HEK293 (cell line): ENCODE results near the gene SLC25A1.

Source experiments
- CTCF ChIA-PET: fragments of 350-600 bp; formaldehyde crosslinking; extraction: SDS; loops from one replicate; lab custom pipeline; 2021; ENCODE audit warnings: antibody characterized with exemption; lab: Yijun Ruan, JAX
- POLR2A ChIA-PET: fragments of 300-600 bp; formaldehyde crosslinking; extraction: SDS; loops from one replicate; lab custom pipeline; 2020; ENCODE audit warnings: antibody characterized with exemption, inconsistent platforms; lab: Yijun Ruan, JAX
- H3K27ac ChIP-seq: fragments of 200-500 bp; sonication (Bioruptor generic); 2 replicates; pipeline ENCODE4 v1.5.1; 2014; ENCODE audit warnings: low read depth, low read length, control low read depth, inconsistent platforms; ENCODE audit errors: extremely low read depth
- H3K36me3 ChIP-seq, 2 experiments: fragments of 200-500 bp in 1 of 2; sonication (Bioruptor generic) in 1 of 2; 1 replicate in 1 of 2; 2 replicates in 1 of 2; pipeline ENCODE4 v1.5.1; 2014 to 2017; ENCODE audit warnings: inconsistent platforms in 2 of 2, low read length in 2 of 2; ENCODE audit not compliant: control insufficient read depth in 2 of 2, insufficient read depth in 1 of 2
- H3K4me1 ChIP-seq: fragments of 200-500 bp; sonication (Bioruptor generic); 2 replicates; pipeline ENCODE4 v1.5.1; 2014; ENCODE audit warnings: mild to moderate bottlenecking, low read length, inconsistent platforms; ENCODE audit not compliant: control insufficient read depth, insufficient read depth
- H3K4me3 ChIP-seq: 2 replicates; pipeline ENCODE4 v1.5.1; 2011; ENCODE audit warnings: low read depth, mild to moderate bottlenecking, control low read depth, low read length, moderate library complexity
- H3K9me3 ChIP-seq: fragments of 200-500 bp; sonication (Bioruptor generic); 2 replicates; pipeline ENCODE4 v1.5.1; 2014; ENCODE audit warnings: low read depth, low read length, inconsistent platforms; ENCODE audit not compliant: control insufficient read depth, insufficient read depth
- AEBP2 ChIP-seq: fragments of 450-650 bp; formaldehyde crosslinking; IDR thresholded peaks from 2 replicates; pipeline ENCODE4 v1.5.1; 2016; ENCODE audit warnings: missing biosample characterization, missing genetic modification characterization, borderline replicate concordance
- CTCF ChIP-seq: fragments of 450-650 bp; formaldehyde crosslinking; IDR thresholded peaks from 2 replicates; pipeline ENCODE4 v1.5.1; 2016; ENCODE audit warnings: missing biosample characterization, missing genetic modification characterization
- EGR2 ChIP-seq: fragments of 450-650 bp; formaldehyde crosslinking; IDR thresholded peaks from 2 replicates; pipeline ENCODE4 v1.5.1; 2016; ENCODE audit warnings: low read depth, missing biosample characterization, missing genetic modification characterization
- IKZF3 ChIP-seq: fragments of 450-650 bp; IDR thresholded peaks from 2 replicates; pipeline ENCODE4 v1.5.0; 2018; ENCODE audit warnings: missing biosample characterization, mild to moderate bottlenecking, missing genetic modification characterization, moderate library complexity
- KLF1 ChIP-seq: fragments of 450-650 bp; formaldehyde crosslinking; IDR thresholded peaks from 2 replicates; pipeline ENCODE4 v1.5.1; 2016; ENCODE audit warnings: missing biosample characterization, missing genetic modification characterization
- PBX3 ChIP-seq: sonication (generic); formaldehyde crosslinking; IDR thresholded peaks from 2 replicates; pipeline ENCODE4 v1.8.1; 2022; ENCODE audit warnings: mild to moderate bottlenecking, moderate library complexity, missing genetic modification reagents
- RBAK ChIP-seq: fragments of 450-650 bp; formaldehyde crosslinking; IDR thresholded peaks from 2 replicates; pipeline ENCODE4 v1.5.1; 2016; ENCODE audit warnings: missing biosample characterization, missing genetic modification characterization
- ZNF114 ChIP-seq: fragments of 450-650 bp; formaldehyde crosslinking; IDR thresholded peaks from 2 replicates; pipeline ENCODE4 v1.5.0; 2017; ENCODE audit warnings: missing biosample characterization, missing genetic modification characterization
- ZNF184 ChIP-seq: fragments of 450-650 bp; IDR thresholded peaks from 2 replicates; pipeline ENCODE4 v1.5.1; 2018; ENCODE audit warnings: missing biosample characterization, mild to moderate bottlenecking, missing genetic modification characterization
- ZNF398 ChIP-seq: fragments of 450-650 bp; formaldehyde crosslinking; IDR thresholded peaks from 2 replicates; pipeline ENCODE4 v1.5.1; 2017; ENCODE audit warnings: missing biosample characterization, missing genetic modification characterization
- ZNF510 ChIP-seq: fragments of 450-650 bp; formaldehyde crosslinking; IDR thresholded peaks from 2 replicates; pipeline ENCODE4 v1.5.1; 2018; ENCODE audit warnings: mild to moderate bottlenecking, missing genetic modification characterization, missing biosample characterization; ENCODE audit not compliant: insufficient replicate concordance
- ZNF560 ChIP-seq: fragments of 450-650 bp; formaldehyde crosslinking; IDR thresholded peaks from 2 replicates; pipeline ENCODE4 v1.5.1; 2017; ENCODE audit warnings: missing biosample characterization, missing genetic modification characterization, borderline replicate concordance
- ZNF624 ChIP-seq: fragments of 450-650 bp; formaldehyde crosslinking; IDR thresholded peaks from 2 replicates; pipeline ENCODE4 v1.5.1; 2017; ENCODE audit warnings: missing biosample characterization, missing genetic modification characterization
- ZNF664 ChIP-seq: fragments of 450-650 bp; formaldehyde crosslinking; IDR thresholded peaks from 2 replicates; pipeline ENCODE4 v1.5.1; 2016; ENCODE audit warnings: missing biosample characterization, missing genetic modification characterization
- ZNF677 ChIP-seq: fragments of 450-650 bp; IDR thresholded peaks from 2 replicates; pipeline ENCODE4 v1.5.0; 2018; ENCODE audit warnings: missing biosample characterization, mild to moderate bottlenecking, missing genetic modification characterization, moderate library complexity
- ZNF777 ChIP-seq: fragments of 450-650 bp; formaldehyde crosslinking; IDR thresholded peaks from 2 replicates; pipeline ENCODE4 v1.5.1; 2017; ENCODE audit warnings: missing biosample characterization, missing genetic modification characterization, borderline replicate concordance
- ZNF792 ChIP-seq: fragments of 450-650 bp; formaldehyde crosslinking; IDR thresholded peaks from 2 replicates; pipeline ENCODE4 v1.5.1; 2016; ENCODE audit warnings: missing biosample characterization, missing genetic modification characterization
- ZNF837 ChIP-seq: fragments of 450-650 bp; formaldehyde crosslinking; IDR thresholded peaks from 2 replicates; pipeline ENCODE4 v1.5.1; 2016; ENCODE audit warnings: missing biosample characterization, missing genetic modification characterization
- TF ChIP-seq, protein P1 (sequence below): fragments of 450-650 bp; formaldehyde crosslinking; IDR thresholded peaks from 2 replicates; pipeline ENCODE4 v1.5.1; 2016; ENCODE audit warnings: missing biosample characterization, missing genetic modification characterization
- TF ChIP-seq, protein P2 (sequence below): fragments of 450-650 bp; formaldehyde crosslinking; IDR thresholded peaks from 2 replicates; pipeline ENCODE4; 2016; ENCODE audit warnings: missing biosample characterization, missing genetic modification characterization

SLC25A1 gene

GRCh38 chr22:19169947-19170318, 8.6 kb downstream of the SLC25A1 start:
- H3K9me3 ChIP-seq = no peaks in the 10 kb centered on the region
- no peak for TF ChIP-seq ZNF777 (tag by site-specific recombination)
- TF ChIP-seq ZNF184 (tag by site-specific recombination) = no peak
- no peak for TF ChIP-seq ZNF114 (tag by site-specific recombination)
- no peak for TF ChIP-seq ZNF510
- no peak for TF ChIP-seq ZNF664
- TF ChIP-seq IKZF3 (tag by site-specific recombination) = no peak
- TF ChIP-seq, protein P1, sequence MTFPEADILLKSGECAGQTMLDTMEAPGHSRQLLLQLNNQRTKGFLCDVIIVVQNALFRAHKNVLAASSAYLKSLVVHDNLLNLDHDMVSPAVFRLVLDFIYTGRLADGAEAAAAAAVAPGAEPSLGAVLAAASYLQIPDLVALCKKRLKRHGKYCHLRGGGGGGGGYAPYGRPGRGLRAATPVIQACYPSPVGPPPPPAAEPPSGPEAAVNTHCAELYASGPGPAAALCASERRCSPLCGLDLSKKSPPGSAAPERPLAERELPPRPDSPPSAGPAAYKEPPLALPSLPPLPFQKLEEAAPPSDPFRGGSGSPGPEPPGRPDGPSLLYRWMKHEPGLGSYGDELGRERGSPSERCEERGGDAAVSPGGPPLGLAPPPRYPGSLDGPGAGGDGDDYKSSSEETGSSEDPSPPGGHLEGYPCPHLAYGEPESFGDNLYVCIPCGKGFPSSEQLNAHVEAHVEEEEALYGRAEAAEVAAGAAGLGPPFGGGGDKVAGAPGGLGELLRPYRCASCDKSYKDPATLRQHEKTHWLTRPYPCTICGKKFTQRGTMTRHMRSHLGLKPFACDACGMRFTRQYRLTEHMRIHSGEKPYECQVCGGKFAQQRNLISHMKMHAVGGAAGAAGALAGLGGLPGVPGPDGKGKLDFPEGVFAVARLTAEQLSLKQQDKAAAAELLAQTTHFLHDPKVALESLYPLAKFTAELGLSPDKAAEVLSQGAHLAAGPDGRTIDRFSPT (tag by site-specific recombination) = no peak
- TF ChIP-seq PBX3 (CRISPR knock-in tag) = no peak
- TF ChIP-seq, protein P2, sequence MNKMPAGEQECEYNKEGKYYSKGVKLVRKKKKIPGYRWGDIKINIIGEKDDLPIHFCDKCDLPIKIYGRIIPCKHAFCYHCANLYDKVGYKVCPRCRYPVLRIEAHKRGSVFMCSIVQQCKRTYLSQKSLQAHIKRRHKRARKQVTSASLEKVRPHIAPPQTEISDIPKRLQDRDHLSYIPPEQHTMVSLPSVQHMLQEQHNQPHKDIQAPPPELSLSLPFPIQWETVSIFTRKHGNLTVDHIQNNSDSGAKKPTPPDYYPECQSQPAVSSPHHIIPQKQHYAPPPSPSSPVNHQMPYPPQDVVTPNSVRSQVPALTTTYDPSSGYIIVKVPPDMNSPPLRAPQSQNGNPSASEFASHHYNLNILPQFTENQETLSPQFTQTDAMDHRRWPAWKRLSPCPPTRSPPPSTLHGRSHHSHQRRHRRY (tag by site-specific recombination) = no peak
- no peak for TF ChIP-seq ZNF560 (tag by site-specific recombination)
- TF ChIP-seq ZNF677 (tag by site-specific recombination) = no peak
- TF ChIP-seq KLF1 (tag by site-specific recombination) = no peak
- no peak for TF ChIP-seq ZNF837 (tag by site-specific recombination)
- TF ChIP-seq ZNF792 (tag by site-specific recombination) = no peak
- no peak for TF ChIP-seq CTCF
- no peak for TF ChIP-seq EGR2
- no peak for TF ChIP-seq RBAK (tag by site-specific recombination)
- no peak for TF ChIP-seq AEBP2 (tag by site-specific recombination)
- no peak for TF ChIP-seq ZNF398 (tag by site-specific recombination)
- no peak for TF ChIP-seq ZNF624 (tag by site-specific recombination)
- H3K4me1 ChIP-seq = no peaks in the 10 kb centered on the region
- ChIA-PET CTCF (interaction anchor here (0.5 to 1.5 kb wide), 3 partner anchors 9 to 474 kb away, joined by 3 to 5 read pairs (median 3); partner anchors contain the start of gene SLC25A1), POLR2A (interaction anchor here (0.6 kb wide), 1 partner anchor 66 kb away, joined by 6 read pairs; no protein-coding TSS in a partner anchor)
- no peak overlapping the region for H3K4me3 ChIP-seq
- no peak overlapping the region for H3K27ac ChIP-seq
- H3K36me3 ChIP-seq = peaks cover 0 to 20% of the 10 kb centered on the region in 2 experiments; a peak in 1 of 3 replicates
